RWPE2 (cell line): ENCODE results near the gene DTHD1.

ENCODE experiments used
- ATAC-seq: fragments of 200-7000 bp; cut with Tn5 transposase; 3 replicates; pipeline ENCODE4 v1.9.1; 2021; ENCODE audit warnings: low read depth
- DNase-seq: peaks from one replicate; pipeline ENCODE4 v3.0.0-alpha.2; 2020; ENCODE audit warnings: low spot score
- H3K27ac ChIP-seq: fragments of 450-650 bp; 2 replicates; pipeline ENCODE4 v1.5.1; 2017; ENCODE audit warnings: mild to moderate bottlenecking; ENCODE audit not compliant: poor library complexity, severe bottlenecking
- H3K27me3 ChIP-seq: fragments of 250-450 bp; sonication (Bioruptor Pico); 2 replicates; pipeline ENCODE4 v1.5.1; 2021; ENCODE audit warnings: mild to moderate bottlenecking, moderate library complexity; ENCODE audit not compliant: insufficient read depth, poor library complexity, severe bottlenecking
- H3K36me3 ChIP-seq: fragments of 250-450 bp; sonication (Bioruptor Pico); 2 replicates; pipeline ENCODE4 v1.5.1; 2020; ENCODE audit warnings: low read depth, mild to moderate bottlenecking, moderate library complexity
- H3K4me1 ChIP-seq: fragments of 250-450 bp; sonication (Bioruptor Pico); 2 replicates; pipeline ENCODE4 v1.5.1; 2021; ENCODE audit warnings: mild to moderate bottlenecking, moderate library complexity; ENCODE audit not compliant: insufficient read depth, poor library complexity, severe bottlenecking
- H3K4me3 ChIP-seq: fragments of 250-450 bp; sonication (Bioruptor Pico); 2 replicates; pipeline ENCODE4 v1.5.1; 2021; ENCODE audit warnings: mild to moderate bottlenecking, moderate library complexity; ENCODE audit not compliant: severe bottlenecking
- H3K9me3 ChIP-seq: fragments of 250-450 bp; sonication (Bioruptor Pico); 2 replicates; pipeline ENCODE4 v1.5.1; 2021; ENCODE audit warnings: mild to moderate bottlenecking, moderate library complexity; ENCODE audit not compliant: severe bottlenecking
- TF ChIP-seq, protein P1 (sequence below): fragments of 450-650 bp; IDR thresholded peaks from one replicate; pipeline ENCODE4 v1.5.1; 2017; ENCODE audit warnings: mild to moderate bottlenecking, moderate library complexity; ENCODE audit not compliant: poor library complexity, severe bottlenecking

DTHD1 gene

DNA sequence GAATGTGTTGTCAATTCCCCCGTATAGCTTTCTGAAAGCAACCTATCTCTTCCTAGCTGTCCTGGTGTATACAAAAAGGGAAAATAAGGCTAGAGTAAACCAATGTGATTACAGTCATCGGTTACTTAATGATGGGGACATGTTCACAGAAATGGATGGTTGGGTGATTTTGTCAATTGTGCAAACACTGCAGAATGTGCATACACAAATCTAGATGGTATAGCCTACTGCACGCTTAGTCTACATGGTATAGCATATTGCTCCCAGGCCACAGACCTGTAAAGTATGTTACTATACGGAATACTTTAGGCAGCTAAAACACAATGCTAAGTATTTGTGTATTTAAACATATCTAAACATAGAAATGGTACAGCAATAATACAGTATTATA is 5.1 kb downstream of the DTHD1 start:
- H3K9me3 ChIP-seq, result no peaks in the 10 kb centered on the region
- ATAC-seq, result no peak

DNA sequence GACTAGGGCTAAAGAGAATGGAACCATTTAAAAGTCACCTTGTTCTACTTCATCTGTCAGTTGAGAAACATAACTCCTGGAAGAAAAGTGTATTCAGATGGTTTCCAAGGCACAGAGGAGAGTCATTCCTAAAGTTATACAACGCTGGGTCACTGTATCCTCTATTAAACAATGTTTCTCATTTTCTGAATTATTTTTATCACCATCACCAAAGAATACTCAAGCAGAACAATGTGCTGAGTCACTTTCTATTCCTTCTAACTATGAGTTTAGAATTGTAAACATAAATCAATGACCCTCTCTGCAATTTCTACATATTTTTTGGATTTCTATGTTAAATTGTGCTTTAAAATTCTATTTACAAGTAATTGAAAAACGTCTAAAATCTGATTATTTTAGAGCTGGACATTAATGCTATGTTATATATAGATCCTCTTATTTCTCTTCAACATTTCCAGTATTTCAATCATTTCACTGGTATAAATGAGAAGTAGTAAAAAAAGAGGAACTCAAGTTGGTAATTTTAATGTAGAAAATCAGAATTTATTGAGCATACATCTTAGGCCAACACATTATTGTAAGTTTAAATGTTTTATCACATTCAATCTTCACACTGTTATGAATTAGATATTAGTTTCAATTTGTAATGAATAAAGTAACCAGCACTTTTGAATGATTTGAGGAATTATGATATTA is 7.5 kb downstream of the DTHD1 start:
- Histone ChIP-seq H3K4me3 (no peak overlapping the region), H3K27ac (no peak overlapping the region), H3K27me3 (no peaks in the 10 kb centered on the region), H3K9me3 (no peaks in the 10 kb centered on the region), H3K36me3 (no peaks in the 10 kb centered on the region), H3K4me1 (peaks cover 5% of the 10 kb centered on the region)
- DNase-seq (no peak), ATAC-seq (no peak)
- TF ChIP-seq, protein P1, sequence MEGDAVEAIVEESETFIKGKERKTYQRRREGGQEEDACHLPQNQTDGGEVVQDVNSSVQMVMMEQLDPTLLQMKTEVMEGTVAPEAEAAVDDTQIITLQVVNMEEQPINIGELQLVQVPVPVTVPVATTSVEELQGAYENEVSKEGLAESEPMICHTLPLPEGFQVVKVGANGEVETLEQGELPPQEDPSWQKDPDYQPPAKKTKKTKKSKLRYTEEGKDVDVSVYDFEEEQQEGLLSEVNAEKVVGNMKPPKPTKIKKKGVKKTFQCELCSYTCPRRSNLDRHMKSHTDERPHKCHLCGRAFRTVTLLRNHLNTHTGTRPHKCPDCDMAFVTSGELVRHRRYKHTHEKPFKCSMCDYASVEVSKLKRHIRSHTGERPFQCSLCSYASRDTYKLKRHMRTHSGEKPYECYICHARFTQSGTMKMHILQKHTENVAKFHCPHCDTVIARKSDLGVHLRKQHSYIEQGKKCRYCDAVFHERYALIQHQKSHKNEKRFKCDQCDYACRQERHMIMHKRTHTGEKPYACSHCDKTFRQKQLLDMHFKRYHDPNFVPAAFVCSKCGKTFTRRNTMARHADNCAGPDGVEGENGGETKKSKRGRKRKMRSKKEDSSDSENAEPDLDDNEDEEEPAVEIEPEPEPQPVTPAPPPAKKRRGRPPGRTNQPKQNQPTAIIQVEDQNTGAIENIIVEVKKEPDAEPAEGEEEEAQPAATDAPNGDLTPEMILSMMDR, result no peak

More for the DNA sequence above, 5.1 kb downstream of the DTHD1 start:
- Histone ChIP-seq H3K4me1 (peaks cover 5% of the 10 kb centered on the region), H3K36me3 (no peaks in the 10 kb centered on the region), H3K27me3 (no peaks in the 10 kb centered on the region), H3K27ac (no peak overlapping the region), H3K4me3 (no peak overlapping the region)
- DNase-seq, result no peak
- TF ChIP-seq, protein P1, result no peak

DNA sequence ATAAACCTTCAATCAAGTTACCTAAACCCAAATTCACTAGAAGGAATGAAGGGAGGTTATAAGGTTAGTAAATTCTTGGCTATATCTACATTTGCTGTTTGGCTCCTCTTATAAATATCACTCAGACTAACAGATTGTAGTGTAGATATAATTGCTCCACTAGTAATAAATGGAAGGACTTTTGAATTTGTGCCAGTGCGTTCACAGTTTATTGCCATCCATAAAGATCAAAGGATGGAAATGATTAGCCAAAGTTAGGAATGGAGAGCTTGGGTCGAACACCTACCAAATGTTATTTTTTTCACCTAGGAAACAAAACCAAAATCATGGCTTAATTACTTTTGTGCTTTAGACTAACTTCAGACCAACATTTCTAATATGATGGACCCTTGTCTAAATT is 9.2 kb downstream of the DTHD1 start:
- Histone ChIP-seq H3K27me3 (no peaks in the 10 kb centered on the region), H3K4me1 (peaks cover 5% of the 10 kb centered on the region), H3K9me3 (no peaks in the 10 kb centered on the region), H3K4me3 (no peak overlapping the region), H3K27ac (no peak overlapping the region), H3K36me3 (no peaks in the 10 kb centered on the region)
- ATAC-seq, result no peak
- TF ChIP-seq, protein P1, result no peak
- DNase-seq, result no peak

DNA sequence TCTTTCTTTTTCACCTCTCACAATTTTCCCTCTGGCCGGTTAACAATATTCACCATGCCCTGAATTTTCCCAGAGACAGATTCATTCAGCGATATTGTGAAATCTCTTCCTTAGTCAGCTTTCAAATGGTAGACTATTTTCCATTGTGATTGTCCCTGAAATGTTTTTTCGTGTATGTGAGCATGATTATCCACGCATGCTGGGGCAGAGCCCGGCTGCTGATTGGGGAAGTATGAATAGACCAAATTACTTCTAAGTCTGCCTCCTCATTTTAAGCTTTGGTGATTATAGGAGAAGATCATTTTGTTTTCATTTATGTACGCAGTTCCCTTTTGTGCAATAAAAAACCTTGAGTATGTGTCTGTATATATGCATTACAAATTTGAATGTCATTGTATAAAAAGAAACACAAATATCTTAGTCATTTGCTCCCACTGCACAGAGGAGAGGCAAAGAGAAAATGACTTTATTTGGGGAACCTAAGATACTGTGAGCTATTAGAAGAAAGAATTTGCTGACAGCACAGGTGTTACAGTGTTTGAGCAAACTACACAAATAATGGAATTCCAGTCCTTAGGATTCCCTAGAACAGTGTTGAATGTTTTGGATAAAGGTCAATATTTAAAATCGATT is 11.3 kb downstream of the DTHD1 start:
- no peaks in the 10 kb centered on the region for H3K9me3 ChIP-seq
- peak; percentile 53; the same call in 2 of the 3 replicates for ATAC-seq
- H3K36me3 ChIP-seq, result no peaks in the 10 kb centered on the region
- H3K4me1 ChIP-seq, result no peaks in the 10 kb centered on the region
- H3K27me3 ChIP-seq, result no peaks in the 10 kb centered on the region
- TF ChIP-seq, protein P1, result no peak
- H3K4me3 ChIP-seq, result no peak overlapping the region
- H3K27ac ChIP-seq, result no peak overlapping the region
- DNase-seq, result no peak

DNA sequence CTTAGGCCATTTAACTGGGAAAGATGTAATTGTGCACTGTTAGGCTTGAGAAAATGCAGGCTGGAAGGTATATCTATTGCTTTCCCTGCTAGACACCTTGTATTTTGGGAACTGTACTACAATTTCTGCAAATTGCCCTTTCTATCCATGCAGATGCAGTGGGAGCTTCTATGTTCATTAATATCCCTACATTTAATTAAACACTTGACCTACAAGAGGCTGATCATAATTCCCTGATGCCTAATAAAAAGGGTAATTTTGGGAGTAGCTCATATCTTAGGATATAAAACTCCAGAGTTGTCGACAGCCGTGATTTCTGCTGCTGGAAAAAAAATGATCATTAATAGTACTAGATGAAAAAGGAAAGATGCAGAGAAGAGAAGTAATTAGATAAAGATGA is 19.7 kb downstream of the DTHD1 start:
- H3K27me3 ChIP-seq, result no peaks in the 10 kb centered on the region
- no peaks in the 10 kb centered on the region for H3K36me3 ChIP-seq
- no peak for ATAC-seq
- H3K27ac ChIP-seq, result no peak overlapping the region
- TF ChIP-seq, protein P1, result no peak
- no peaks in the 10 kb centered on the region for H3K9me3 ChIP-seq
- no peak overlapping the region for H3K4me3 ChIP-seq
- no peak for DNase-seq
- no peaks in the 10 kb centered on the region for H3K4me1 ChIP-seq
